A673 (cell line): ENCODE data around the gene TTC34. TPM values are rescaled to one million over a fixed set of nuclear protein-coding genes. Genes with fewer than 3 reads are reported as not detected.

Experiments used
- BruUV-seq: library from RNA; stranded (reverse); fragments of 400-500 nt; replicated peaks from 2 replicates; lab custom pipeline; 2021; lab: Mats Ljungman, UMichigan
- CTCF ChIA-PET: fragments of 300-600 bp; sonication (Branson Sonifier 250); formaldehyde crosslinking; loops from one replicate; lab custom pipeline; 2022; ENCODE audit warnings: antibody characterized with exemption; lab: Charles Lee
- POLR2A ChIA-PET: fragments of 300-600 bp; sonication (Branson Sonifier 250); formaldehyde crosslinking; loops from one replicate; lab custom pipeline; 2022; ENCODE audit warnings: antibody characterized with exemption; ENCODE audit not compliant: low non-redundant PET; lab: Charles Lee
- DNase-seq: peaks from one replicate; pipeline ENCODE4 v3.0.0-alpha.2; 2015; ENCODE audit warnings: low spot score
- H3K27ac ChIP-seq: fragments of 200-600 bp; sonication (generic); 2 replicates; pipeline ENCODE4 v1.5.1; 2016; ENCODE audit warnings: mixed run types, low read depth, mild to moderate bottlenecking, mixed read lengths, antibody characterized with exemption, low read length; ENCODE audit not compliant: poor library complexity, severe bottlenecking
- H3K27me3 ChIP-seq: fragments of 200-600 bp; sonication (generic); replicated peaks from 2 replicates; pipeline ENCODE4 v1.6.1; 2017; ENCODE audit warnings: mixed run types, low read depth, mild to moderate bottlenecking, mixed read lengths, antibody characterized with exemption, low read length; ENCODE audit not compliant: insufficient read depth, poor library complexity
- H3K36me3 ChIP-seq: fragments of 200-600 bp; sonication (generic); 2 replicates; pipeline ENCODE4 v1.6.1; 2016; ENCODE audit warnings: mixed run types, mild to moderate bottlenecking, mixed read lengths, antibody characterized with exemption, low read length; ENCODE audit not compliant: insufficient read depth, poor library complexity, severe bottlenecking
- H3K4me1 ChIP-seq: fragments of 200-600 bp; sonication (generic); 2 replicates; pipeline ENCODE4 v1.6.1; 2017; ENCODE audit warnings: mixed run types, mild to moderate bottlenecking, mixed read lengths, antibody characterized with exemption, low read length; ENCODE audit not compliant: insufficient read depth, poor library complexity, severe bottlenecking
- H3K4me3 ChIP-seq: fragments of 200-600 bp; sonication (generic); 2 replicates; pipeline ENCODE4 v1.5.1; 2016; ENCODE audit warnings: low read depth, mixed run types, mild to moderate bottlenecking, mixed read lengths, low read length; ENCODE audit not compliant: poor library complexity, severe bottlenecking
- H3K9me3 ChIP-seq: fragments of 200-600 bp; sonication (generic); 2 replicates; pipeline ENCODE4 v1.6.1; 2016; ENCODE audit warnings: mixed run types, low read depth, mild to moderate bottlenecking, mixed read lengths, antibody characterized with exemption, low read length; ENCODE audit not compliant: poor library complexity, severe bottlenecking
- CTCF ChIP-seq: fragments of 300-800, 200-600 bp; sonication (generic); conservative IDR thresholded peaks from 2 replicates; pipeline ENCODE4 v1.5.1; 2017; ENCODE audit warnings: low read depth, mild to moderate bottlenecking, antibody characterized with exemption, low read length, moderate library complexity, mixed read lengths
- EZH2 ChIP-seq: fragments of 200-600 bp; sonication (generic); IDR thresholded peaks from 2 replicates; pipeline ENCODE4 v1.6.1; 2017; ENCODE audit warnings: borderline replicate concordance, low read depth, mild to moderate bottlenecking, mixed read lengths, antibody characterized with exemption, low read length; ENCODE audit not compliant: poor library complexity, severe bottlenecking
- intact Hi-C: fragments of 100-400 bp; cut with micrococcal nuclease; formaldehyde crosslinking; loops from one replicate; pipeline ENCODE4 v1.10.0; 2022; ENCODE audit not compliant: unreplicated experiment
- total RNA-seq: library from RNA; stranded (reverse); gene quantifications from 2 replicates; pipeline ENCODE4 v1.2.3, GENCODE V29; 2021

The TTC34 gene
- total RNA-seq, 1 experiment from 2014 or later, result 0.84 TPM

- no TSS peak for BruUV-seq
- H3K4me3 ChIP-seq, result no peak overlapping the region
- ChIA-PET CTCF (no interaction called here), POLR2A (no interaction called here)
- H3K27ac ChIP-seq, result no peak overlapping the region
- no peaks in the 10 kb centered on the region for H3K4me1 ChIP-seq
- H3K9me3 ChIP-seq, result no peaks in the 10 kb centered on the region
- no peak for DNase-seq
- intact Hi-C loops, result no loop called here
- TF ChIP-seq CTCF (no peak), EZH2 (no peak)
- peaks cover 10% of the 10 kb centered on the region for H3K27me3 ChIP-seq
- H3K36me3 ChIP-seq, result no peaks in the 10 kb centered on the region
Observed at GRCh38 chr1:2604156-2604843, 197.2 kb downstream of the TTC34 start.

- peaks cover 10% of the 10 kb centered on the region for H3K27me3 ChIP-seq
- POLR2A ChIA-PET, result no interaction called here
- no peaks in the 10 kb centered on the region for H3K4me1 ChIP-seq
- H3K9me3 ChIP-seq, result no peaks in the 10 kb centered on the region
- no peak overlapping the region for H3K27ac ChIP-seq
- CTCF ChIA-PET, result no interaction called here
- no TSS peak for BruUV-seq
- no peak for TF ChIP-seq EZH2
- no peak for TF ChIP-seq CTCF
- DNase-seq, result no peak
- no peaks in the 10 kb centered on the region for H3K36me3 ChIP-seq
- intact Hi-C loops, result no loop called here
- no peak overlapping the region for H3K4me3 ChIP-seq
Observed at GRCh38 chr1:2603521-2604155, 197.9 kb downstream of the TTC34 start.

- ChIA-PET POLR2A (no interaction called here), CTCF (no interaction called here)
- TF ChIP-seq EZH2 (no peak), CTCF (no peak)
- no TSS peak for BruUV-seq
- no peak for DNase-seq
- intact Hi-C loops, result no loop called here
- H3K9me3 ChIP-seq, result no peaks in the 10 kb centered on the region
- peaks cover 10% of the 10 kb centered on the region for H3K27me3 ChIP-seq
- no peaks in the 10 kb centered on the region for H3K4me1 ChIP-seq
- H3K36me3 ChIP-seq, result no peaks in the 10 kb centered on the region
- no peak overlapping the region for H3K27ac ChIP-seq
- H3K4me3 ChIP-seq, result no peak overlapping the region
Observed at GRCh38 chr1:2602866-2603520, 198.5 kb downstream of the TTC34 start.
